Astrocyte (in vitro differentiated cells and primary cell): Measurements from ENCODE around the gene CHST10. TPM values are rescaled to one million over a fixed set of nuclear protein-coding genes. Genes with fewer than 3 reads are reported as not detected.
A peak's percentile ranks its signal among the peaks of the same experiment; 100 is the strongest.
"Not testable (repeated sequence)": the region's sequence is repeated elsewhere in the genome, so short reads cannot be mapped to it uniquely, and the experiment has no call there.

ENCODE experiments used
- DNase-seq: peaks from one replicate; pipeline ENCODE4 v3.0.0-alpha.2; 2010; ENCODE audit warnings: low read depth
- FAIRE-seq: peaks from 2 replicates; lab custom pipeline; 2011; peaks lifted over from hg19 to GRCh38; lab: Jason Lieb, UNC
- H2AFZ ChIP-seq: 2 replicates; pipeline ENCODE4 v1.6.0; 2012; ENCODE audit warnings: low read depth, low read length, inconsistent platforms
- H3K27ac ChIP-seq: 2 replicates; pipeline ENCODE4 v1.5.1; 2011; ENCODE audit warnings: low read depth, low read length, inconsistent platforms
- H3K27me3 ChIP-seq: 2 replicates; pipeline ENCODE4 v1.6.0; 2011; ENCODE audit warnings: low read length, inconsistent platforms; ENCODE audit not compliant: insufficient read depth
- H3K36me3 ChIP-seq: 2 replicates; pipeline ENCODE4 v1.5.1; 2011; ENCODE audit warnings: low read length, inconsistent platforms; ENCODE audit not compliant: insufficient read depth
- H3K4me1 ChIP-seq: 2 replicates; pipeline ENCODE4 v1.5.1; 2011; ENCODE audit warnings: low read length, inconsistent platforms; ENCODE audit not compliant: insufficient read depth
- H3K4me2 ChIP-seq: 2 replicates; pipeline ENCODE4 v1.6.0; 2012; ENCODE audit warnings: low read length, inconsistent platforms
- H3K4me3 ChIP-seq: 2 replicates; pipeline ENCODE4 v1.5.1; 2011; ENCODE audit warnings: low read depth, mild to moderate bottlenecking, low read length, inconsistent platforms; ENCODE audit not compliant: insufficient read depth
- H3K79me2 ChIP-seq: 2 replicates; pipeline ENCODE4 v1.6.0; 2012; ENCODE audit warnings: mild to moderate bottlenecking, low read length, inconsistent platforms; ENCODE audit not compliant: insufficient read depth
- H3K9ac ChIP-seq: 2 replicates; pipeline ENCODE4 v1.6.0; 2012; ENCODE audit warnings: mild to moderate bottlenecking, low read length, inconsistent platforms
- H3K9me3 ChIP-seq: 2 replicates; pipeline ENCODE4 v1.5.1; 2012; ENCODE audit warnings: low read depth, mild to moderate bottlenecking, low read length, inconsistent platforms; ENCODE audit not compliant: insufficient read depth
- H4K20me1 ChIP-seq: 2 replicates; pipeline ENCODE4 v1.6.0; 2012; ENCODE audit warnings: low read length, inconsistent platforms; ENCODE audit not compliant: insufficient read depth
- H3K27ac Mint-ChIP-seq: one replicate; pipeline ENCODE4 v1.8.0; 2021; ENCODE audit warnings: mild to moderate bottlenecking, mixed read lengths; ENCODE audit not compliant: unreplicated experiment
- H3K27me3 Mint-ChIP-seq: one replicate; pipeline ENCODE4 v1.8.0; 2021; ENCODE audit warnings: low read depth, mixed read lengths; ENCODE audit not compliant: unreplicated experiment
- H3K36me3 Mint-ChIP-seq: one replicate; pipeline ENCODE4 v1.8.0; 2021; ENCODE audit warnings: low read depth, mixed read lengths; ENCODE audit not compliant: unreplicated experiment
- H3K4me1 Mint-ChIP-seq: one replicate; pipeline ENCODE4 v1.8.0; 2021; ENCODE audit warnings: low read depth, mixed read lengths; ENCODE audit not compliant: unreplicated experiment
- H3K4me3 Mint-ChIP-seq: one replicate; pipeline ENCODE4 v1.8.0; 2021; ENCODE audit warnings: mild to moderate bottlenecking, moderate library complexity, mixed read lengths; ENCODE audit not compliant: unreplicated experiment
- H3K9me3 Mint-ChIP-seq: one replicate; pipeline ENCODE4 v1.8.0; 2021; ENCODE audit warnings: mild to moderate bottlenecking, mixed read lengths; ENCODE audit not compliant: unreplicated experiment
- EZH2 ChIP-seq: IDR thresholded peaks from 2 replicates; pipeline ENCODE4 v1.6.1; 2012; ENCODE audit warnings: mild to moderate bottlenecking, low read length, inconsistent platforms; ENCODE audit not compliant: insufficient read depth
- total RNA-seq: library from RNA; stranded (reverse); gene quantifications from 2 replicates; pipeline ENCODE4 v1.2.1, GENCODE V29; 2021
- TF ChIP-seq, protein P1 (sequence below): IDR thresholded peaks from 2 replicates; pipeline ENCODE4 v1.5.1; 2011; ENCODE audit warnings: low read depth, mild to moderate bottlenecking, inconsistent platforms, low read length, moderate library complexity; ENCODE audit not compliant: insufficient read depth

The CHST10 gene
- total RNA-seq, 1 donor from 2014 or later = 12.7 TPM

GRCh38 chr2:100350661-100351185 is 66.7 kb downstream of the CHST10 start:
- no peak overlapping the region for H3K9ac ChIP-seq
- H3K4me2 ChIP-seq = no peak overlapping the region
- Mint-ChIP-seq H3K36me3 (no peaks in the 10 kb centered on the region), H3K4me3 (no peak overlapping the region), H3K9me3 (peaks cover 5% of the 10 kb centered on the region), H3K4me1 (no peaks in the 10 kb centered on the region), H3K27ac (no peak overlapping the region), H3K27me3 (peaks cover 4% of the 10 kb centered on the region)
- no peak overlapping the region for H2AFZ ChIP-seq
- no peak for TF ChIP-seq EZH2
- TF ChIP-seq, protein P1, sequence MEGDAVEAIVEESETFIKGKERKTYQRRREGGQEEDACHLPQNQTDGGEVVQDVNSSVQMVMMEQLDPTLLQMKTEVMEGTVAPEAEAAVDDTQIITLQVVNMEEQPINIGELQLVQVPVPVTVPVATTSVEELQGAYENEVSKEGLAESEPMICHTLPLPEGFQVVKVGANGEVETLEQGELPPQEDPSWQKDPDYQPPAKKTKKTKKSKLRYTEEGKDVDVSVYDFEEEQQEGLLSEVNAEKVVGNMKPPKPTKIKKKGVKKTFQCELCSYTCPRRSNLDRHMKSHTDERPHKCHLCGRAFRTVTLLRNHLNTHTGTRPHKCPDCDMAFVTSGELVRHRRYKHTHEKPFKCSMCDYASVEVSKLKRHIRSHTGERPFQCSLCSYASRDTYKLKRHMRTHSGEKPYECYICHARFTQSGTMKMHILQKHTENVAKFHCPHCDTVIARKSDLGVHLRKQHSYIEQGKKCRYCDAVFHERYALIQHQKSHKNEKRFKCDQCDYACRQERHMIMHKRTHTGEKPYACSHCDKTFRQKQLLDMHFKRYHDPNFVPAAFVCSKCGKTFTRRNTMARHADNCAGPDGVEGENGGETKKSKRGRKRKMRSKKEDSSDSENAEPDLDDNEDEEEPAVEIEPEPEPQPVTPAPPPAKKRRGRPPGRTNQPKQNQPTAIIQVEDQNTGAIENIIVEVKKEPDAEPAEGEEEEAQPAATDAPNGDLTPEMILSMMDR = no peak
- no peaks in the 10 kb centered on the region for H4K20me1 ChIP-seq
- H3K9me3 ChIP-seq = no peaks in the 10 kb centered on the region
- no peak overlapping the region for H3K27ac ChIP-seq
- H3K4me1 ChIP-seq = no peaks in the 10 kb centered on the region
- H3K79me2 ChIP-seq = no peaks in the 10 kb centered on the region
- no peak overlapping the region for H3K4me3 ChIP-seq
- DNase-seq (peak; percentile 4), FAIRE-seq (no peak)
- H3K36me3 ChIP-seq = no peaks in the 10 kb centered on the region
- peaks cover 5% of the 10 kb centered on the region for H3K27me3 ChIP-seq

- H3K4me3 Mint-ChIP-seq, H3K4me1 Mint-ChIP-seq, H3K27ac Mint-ChIP-seq, H3K27me3 ChIP-seq, H3K27ac ChIP-seq, H3K79me2 ChIP-seq, H3K27me3 Mint-ChIP-seq, FAIRE-seq, H3K4me2 ChIP-seq, H3K36me3 ChIP-seq, DNase-seq, H3K9ac ChIP-seq, H2AFZ ChIP-seq, H3K4me3 ChIP-seq, H4K20me1 ChIP-seq, H3K36me3 Mint-ChIP-seq, H3K4me1 ChIP-seq, H3K9me3 ChIP-seq: not testable (repeated sequence)
- H3K9me3 Mint-ChIP-seq = peaks cover 14% of the 10 kb centered on the region
These were observed 72.3 kb downstream of the CHST10 start for GRCh38 chr2:100345144-100345543.

DNA sequence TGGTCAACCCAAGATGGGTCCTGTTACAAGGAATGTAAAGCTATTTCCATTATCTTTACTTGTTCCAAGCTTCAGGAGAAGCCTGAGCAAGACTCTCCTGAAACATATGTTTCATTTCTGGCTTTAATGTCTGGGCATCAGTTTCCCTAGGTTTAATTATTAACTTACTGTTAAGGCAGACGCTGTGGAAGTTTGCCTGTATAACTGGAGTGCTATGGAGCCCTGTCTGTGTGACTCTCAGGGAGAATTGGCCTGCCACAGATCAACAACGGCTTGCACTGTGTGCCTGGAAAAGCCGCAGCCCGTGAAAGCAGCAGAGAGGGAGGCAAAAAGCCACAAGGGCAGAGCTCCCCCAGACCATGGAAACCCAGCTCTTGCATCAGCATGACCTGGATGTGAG is 73.0 kb downstream of the CHST10 start:
- Histone ChIP-seq H3K9ac (no peak overlapping the region), H3K4me3 (no peak overlapping the region), H2AFZ (no peak overlapping the region), H3K27ac (no peak overlapping the region), H3K4me1 (no peaks in the 10 kb centered on the region), H3K36me3 (no peaks in the 10 kb centered on the region), H3K27me3 (peaks cover 13% of the 10 kb centered on the region), H3K9me3 (no peaks in the 10 kb centered on the region), H3K79me2 (no peaks in the 10 kb centered on the region), H3K4me2 (no peak overlapping the region), H4K20me1 (no peaks in the 10 kb centered on the region)
- FAIRE-seq (no peak), DNase-seq (no peak)
- Mint-ChIP-seq H3K4me3 (no peak overlapping the region), H3K36me3 (no peaks in the 10 kb centered on the region), H3K9me3 (peaks cover 11% of the 10 kb centered on the region), H3K27ac (no peak overlapping the region), H3K4me1 (peaks cover 2% of the 10 kb centered on the region), H3K27me3 (peaks cover 8% of the 10 kb centered on the region)
- TF ChIP-seq, protein P1 = no peak
- no peak for TF ChIP-seq EZH2

GRCh38 chr2:100342466-100342865 is 75.0 kb downstream of the CHST10 start:
- H3K4me2 ChIP-seq, H3K4me1 ChIP-seq, H3K79me2 ChIP-seq, H3K27ac ChIP-seq, FAIRE-seq, H3K27me3 Mint-ChIP-seq, H3K4me1 Mint-ChIP-seq, H3K36me3 ChIP-seq, H4K20me1 ChIP-seq, H2AFZ ChIP-seq, DNase-seq, H3K36me3 Mint-ChIP-seq, H3K4me3 ChIP-seq, H3K9me3 ChIP-seq, H3K27ac Mint-ChIP-seq, H3K4me3 Mint-ChIP-seq, H3K9ac ChIP-seq: not testable (repeated sequence)
- peaks cover 16% of the 10 kb centered on the region for H3K27me3 ChIP-seq
- peaks cover 11% of the 10 kb centered on the region for H3K9me3 Mint-ChIP-seq
